ENCODE results near the gene GPHN.
"Not testable (repeated sequence)": the region's sequence is repeated elsewhere in the genome, so short reads cannot be mapped to it uniquely, and the experiment has no call there.

GPHN gene

GRCh38 chr14:66696326-66696725 is 188.4 kb downstream of the GPHN start:
- FAIRE-seq, result no peak

- no peak for FAIRE-seq
Observed at GRCh38 chr14:66698503-66698902, 190.6 kb downstream of the GPHN start.

GRCh38 chr14:66701813-66702212 is 193.9 kb downstream of the GPHN start:
- no peak for FAIRE-seq

GRCh38 chr14:66708267-66708666 is 200.3 kb downstream of the GPHN start:
- FAIRE-seq, result no peak

GRCh38 chr14:66709291-66709690 is 201.3 kb downstream of the GPHN start:
- FAIRE-seq, result no peak

- FAIRE-seq, result not testable (repeated sequence)
Observed at GRCh38 chr14:66714291-66714690, 206.3 kb downstream of the GPHN start.

- FAIRE-seq, result not testable (repeated sequence)
Observed at GRCh38 chr14:66715313-66715712, 207.4 kb downstream of the GPHN start.

GRCh38 chr14:66716227-66716626 is 208.3 kb downstream of the GPHN start:
- FAIRE-seq, result no peak

GRCh38 chr14:66717561-66718140 is 209.7 kb downstream of the GPHN start:
- no peak for FAIRE-seq

GRCh38 chr14:66724996-66725395 is 217.0 kb downstream of the GPHN start:
- FAIRE-seq, result no peak

- not testable (repeated sequence) for FAIRE-seq
Observed at GRCh38 chr14:66731298-66731697, 223.4 kb downstream of the GPHN start.

- FAIRE-seq, result no peak
Observed at GRCh38 chr14:66735853-66736252, 227.9 kb downstream of the GPHN start.

- no peak for FAIRE-seq
Observed at GRCh38 chr14:66739826-66740225, 231.9 kb downstream of the GPHN start.

- no peak for FAIRE-seq
Observed at GRCh38 chr14:66745078-66745477, 237.1 kb downstream of the GPHN start.

- FAIRE-seq, result no peak
Observed at GRCh38 chr14:66746316-66747006, 238.5 kb downstream of the GPHN start.

GRCh38 chr14:66752109-66752508 is 244.2 kb downstream of the GPHN start:
- no peak for FAIRE-seq

- FAIRE-seq, result no peak
Observed at GRCh38 chr14:66758031-66758613, 250.2 kb downstream of the GPHN start.

GRCh38 chr14:66772146-66772545 is 264.2 kb downstream of the GPHN start:
- no peak for FAIRE-seq

GRCh38 chr14:66782853-66783252 is 274.9 kb downstream of the GPHN start:
- no peak for FAIRE-seq

GRCh38 chr14:66790101-66790500 is 282.2 kb downstream of the GPHN start:
- no peak for FAIRE-seq

- no peak for FAIRE-seq
Observed at GRCh38 chr14:66802962-66803361, 295.0 kb downstream of the GPHN start.

GRCh38 chr14:66804141-66804540 is 296.2 kb downstream of the GPHN start:
- no peak for FAIRE-seq

GRCh38 chr14:66813636-66814035 is 305.7 kb downstream of the GPHN start:
- no peak for FAIRE-seq

GRCh38 chr14:66815687-66816086 is 307.7 kb downstream of the GPHN start:
- no peak for FAIRE-seq

- no peak for FAIRE-seq
Observed at GRCh38 chr14:66824251-66824650, 316.3 kb downstream of the GPHN start.

Data from TTC549 (cell line).